Activated CD4-positive, alpha-beta T cell treated with anti-CD3 and anti-CD28 coated beads, Interleukin-2, amount 50 U/mL, for 24 hours (primary cell): ENCODE measurements around the gene ITGBL1.

ENCODE experiments used
- DNase-seq, 2 donors: peaks; one replicate each; pipeline ENCODE4 v3.0.0-alpha.2; 2020; ENCODE audit warnings: low read depth in 1 of 2, low spot score in 1 of 2

Gene ITGBL1

DNA sequence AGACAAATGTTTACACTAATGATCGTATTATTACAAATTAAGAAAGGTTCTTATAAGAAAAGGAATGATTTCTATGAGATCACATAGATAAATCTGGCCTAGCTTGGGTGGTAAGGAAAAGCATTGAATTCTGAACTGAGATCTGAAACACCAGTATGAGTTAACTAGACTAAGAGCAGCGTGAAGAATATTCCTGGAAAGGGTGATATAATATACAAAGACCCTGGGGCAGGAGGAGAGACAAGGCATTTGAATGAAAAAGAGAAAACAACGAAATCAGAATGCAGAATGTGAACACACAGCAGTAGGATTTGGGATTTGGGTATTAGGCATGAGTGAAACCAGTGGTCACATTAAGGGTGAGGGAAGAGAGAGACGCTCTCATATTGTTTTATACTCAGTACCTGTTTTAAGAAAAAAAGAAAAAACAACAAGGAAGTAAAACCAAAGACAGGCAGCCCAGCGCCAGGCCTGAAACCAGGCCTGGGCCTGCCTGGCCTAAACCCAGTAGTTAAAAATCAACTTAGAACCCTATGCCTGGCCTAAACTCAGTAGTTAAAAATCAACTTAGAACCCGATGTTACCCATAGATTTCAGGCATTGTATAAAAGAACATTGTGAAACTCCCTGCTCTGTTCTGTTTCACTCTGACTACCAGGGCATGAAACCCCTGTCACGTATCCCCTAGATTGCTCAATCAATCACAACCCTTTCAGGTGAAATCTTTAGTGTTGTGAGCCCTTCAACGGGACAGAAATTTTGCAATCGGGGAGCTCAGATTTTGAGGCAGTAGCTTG is 287.1 kb downstream of the ITGBL1 start:
- no peak for DNase-seq

DNA sequence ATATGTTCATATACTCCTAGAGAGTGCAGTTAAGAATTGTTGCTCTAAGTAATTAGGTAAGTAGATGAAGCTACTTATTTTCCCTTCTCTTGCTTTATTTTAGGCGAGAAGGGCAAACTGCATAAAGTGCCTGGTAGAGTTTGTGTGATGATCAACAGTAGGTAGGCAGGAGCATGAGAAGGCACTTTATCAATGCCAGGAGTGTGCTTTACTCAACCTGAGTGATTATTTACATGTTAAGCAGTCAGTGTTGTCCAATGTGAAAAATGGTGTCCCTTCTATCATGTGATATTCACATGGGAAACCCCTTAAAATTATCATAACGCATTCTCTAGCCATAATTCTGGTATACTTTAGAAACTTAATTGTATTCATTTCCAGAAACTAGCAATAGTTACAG is 294.0 kb downstream of the ITGBL1 start:
- no peak for DNase-seq

DNA sequence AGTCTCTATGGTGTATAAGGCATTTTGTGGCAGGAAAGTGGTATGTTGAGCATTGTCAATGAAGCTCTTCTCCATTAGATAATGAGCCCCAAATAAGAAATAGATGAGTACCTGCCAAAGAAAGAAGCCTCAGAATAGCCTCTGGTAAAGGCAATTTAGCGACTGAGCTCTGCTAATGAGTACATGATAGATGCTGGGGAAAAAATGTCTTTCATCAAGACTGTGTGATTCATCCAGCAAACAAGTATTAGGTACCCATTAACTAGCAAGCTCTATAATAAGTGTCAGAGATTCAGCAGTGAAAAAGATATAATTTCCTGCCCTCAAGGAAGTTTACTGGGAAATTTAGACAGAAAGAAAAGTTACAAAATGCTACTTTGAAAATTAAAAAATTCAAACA is 294.6 kb downstream of the ITGBL1 start:
- DNase-seq: no peak

DNA sequence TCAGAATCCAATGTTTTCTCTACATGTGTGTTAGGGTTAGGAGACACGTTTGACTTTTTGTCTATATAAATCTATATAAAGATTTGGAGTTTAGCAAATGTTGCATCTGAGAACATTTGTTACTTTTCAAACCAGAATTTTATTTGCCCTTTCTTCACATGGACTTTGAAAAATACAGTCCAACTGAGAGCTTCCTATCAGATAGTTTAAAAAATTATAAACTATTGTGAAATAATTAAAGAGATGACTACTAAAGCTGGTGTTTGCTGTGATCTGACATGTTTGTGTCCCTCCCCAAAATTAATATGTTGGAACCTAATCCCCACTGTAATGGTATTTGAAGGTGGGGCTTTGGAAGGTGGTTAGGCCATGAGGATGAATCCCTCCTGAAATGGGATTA is 297.1 kb downstream of the ITGBL1 start:
- no peak for DNase-seq

DNA sequence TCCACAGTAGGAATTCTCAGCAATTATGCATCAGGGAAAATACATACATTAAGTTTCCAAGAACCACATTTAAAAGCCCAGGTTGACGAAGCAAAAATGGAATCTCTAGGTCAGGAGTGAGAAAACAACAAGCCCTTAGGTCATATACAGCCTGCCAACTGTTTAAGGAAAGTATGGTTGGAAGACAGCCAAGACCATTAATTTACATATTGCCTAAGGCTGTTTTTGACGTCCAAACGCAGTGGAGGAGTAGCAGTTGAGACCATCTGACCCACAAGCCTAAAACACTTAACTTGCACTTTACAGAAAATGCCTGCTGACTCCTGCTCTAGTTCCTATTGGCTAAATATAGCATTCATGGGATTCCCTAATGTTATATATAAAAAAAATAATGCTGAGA is 299.0 kb downstream of the ITGBL1 start:
- DNase-seq: no peak

DNA sequence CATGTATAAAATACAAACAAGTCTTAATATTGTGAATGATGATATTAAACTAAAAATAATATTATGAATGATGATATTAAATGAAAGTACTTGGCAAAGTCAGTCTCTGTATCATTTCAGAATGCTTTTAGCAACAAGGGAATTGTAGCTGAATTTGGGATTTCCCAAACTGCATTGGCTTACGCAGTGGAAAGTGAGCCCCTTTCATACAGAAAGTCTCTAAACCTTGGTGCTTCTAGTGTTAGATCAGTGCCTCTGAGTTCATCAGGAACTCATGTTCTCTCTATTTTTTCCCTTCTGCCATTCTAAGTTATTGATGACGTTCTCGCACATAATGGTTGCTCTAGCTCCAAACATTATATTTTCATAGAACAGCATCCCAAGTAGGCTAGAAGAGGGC is 300.0 kb downstream of the ITGBL1 start:
- no peak for DNase-seq

DNA sequence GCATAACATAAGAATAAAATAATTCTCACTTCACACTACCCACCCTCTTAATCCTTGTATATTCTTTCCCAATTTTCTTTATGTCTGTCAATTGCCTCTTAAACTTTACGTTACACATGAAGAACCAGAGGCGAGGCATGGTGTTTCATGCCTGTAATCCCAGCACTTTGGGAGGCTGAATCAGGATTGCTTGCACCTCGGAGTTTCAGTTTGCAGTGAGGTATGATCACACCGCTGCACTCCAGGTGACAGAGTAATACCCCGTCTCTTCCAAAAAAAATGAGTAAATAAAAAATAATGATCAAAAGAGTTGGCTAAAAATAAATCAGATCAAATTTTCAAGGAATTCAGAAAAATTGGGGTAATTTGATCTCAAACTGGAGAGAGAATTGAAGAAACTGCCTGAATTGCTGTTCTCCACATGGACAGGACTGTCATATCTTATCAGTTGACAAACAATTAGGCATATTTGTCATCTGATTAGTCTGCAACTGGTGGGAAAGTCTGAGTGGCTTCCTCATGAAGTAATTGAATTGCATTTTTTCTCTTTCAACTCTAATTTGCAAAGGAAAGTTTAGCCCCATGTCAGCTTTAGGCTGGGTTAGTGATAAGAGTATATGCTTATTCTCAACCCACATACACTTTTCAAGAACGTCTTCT is 302.9 kb downstream of the ITGBL1 start:
- DNase-seq: no peak

DNA sequence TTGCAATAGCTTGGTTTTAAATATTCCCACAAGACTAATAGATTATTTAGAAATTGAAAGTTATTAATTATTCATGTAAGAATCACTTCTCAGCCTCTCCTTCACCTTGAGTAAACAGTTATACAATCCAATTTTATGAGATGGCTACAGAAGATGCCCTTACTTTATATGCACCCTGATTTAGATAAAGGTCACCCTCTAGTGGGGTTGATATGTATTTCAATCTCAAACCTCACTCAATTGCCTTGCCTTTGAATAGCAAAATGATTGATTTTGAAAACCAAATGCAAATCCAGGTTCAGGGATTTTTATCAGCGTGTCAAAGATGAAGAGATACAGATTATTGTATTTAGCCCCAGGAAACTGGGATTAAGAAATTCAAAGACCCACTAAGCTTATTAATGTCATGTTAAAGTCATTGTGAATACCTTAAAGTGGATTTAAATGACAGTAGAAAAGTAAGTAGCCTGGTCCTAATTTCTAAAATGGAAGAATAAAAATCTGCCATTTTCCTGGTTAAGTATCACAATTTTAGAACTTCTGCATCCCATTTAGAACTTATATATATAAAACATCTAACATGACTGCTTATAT is 305.1 kb downstream of the ITGBL1 start:
- DNase-seq: no peak

DNA sequence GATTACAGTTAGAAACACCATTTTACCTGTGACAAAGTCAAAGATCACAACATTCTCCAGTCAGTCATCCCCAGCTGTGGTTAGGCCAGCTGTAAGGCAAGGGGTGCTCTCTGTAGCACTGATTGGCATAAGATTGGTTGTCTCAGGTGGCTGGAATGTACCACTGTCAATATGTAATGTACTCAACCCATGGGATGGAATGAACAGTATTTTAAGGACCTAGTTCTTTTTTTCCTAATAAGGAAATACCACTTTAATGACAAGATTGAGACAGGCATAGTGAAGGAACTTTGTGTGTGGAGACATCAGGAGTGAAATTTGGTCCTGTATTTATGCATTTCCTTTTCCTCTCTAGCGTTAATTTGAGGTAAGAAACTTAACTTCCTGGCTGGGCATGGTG is 310.7 kb downstream of the ITGBL1 start:
- no peak for DNase-seq
